Measurements from ENCODE around the gene PDE7B.

PDE7B gene

GRCh38 chr6:135888818-135889217, 37.3 kb downstream of the PDE7B start:
- H3K36me3 ChIP-seq (ENCODE audit: control insufficient read depth, insufficient read depth, low read length), result no peaks in the 10 kb centered on the region
- no peaks in the 10 kb centered on the region for H3K27me3 ChIP-seq (replicated peaks; ENCODE audit: control insufficient read depth, insufficient read depth, low read length)
- TF ChIP-seq CTCF (IDR thresholded peaks at IDR 0.05; ENCODE audit: insufficient read depth, low read length, poor library complexity, severe bottlenecking), result no peak
- no peak for DNase-seq (ENCODE audit: extremely low read depth, insufficient read length)
- no peak overlapping the region for H3K4me3 ChIP-seq (replicated peaks; ENCODE audit: low read depth, low read length)

- Histone ChIP-seq H3K27me3 (replicated peaks; ENCODE audit: control insufficient read depth, insufficient read depth, low read length) (no peaks in the 10 kb centered on the region; the same call in 1 of the 2 replicates), H3K4me3 (replicated peaks; ENCODE audit: low read depth, low read length) (no peak overlapping the region), H3K36me3 (ENCODE audit: control insufficient read depth, insufficient read depth, low read length) (no peaks in the 10 kb centered on the region)
- no peak for TF ChIP-seq CTCF (IDR thresholded peaks at IDR 0.05; ENCODE audit: insufficient read depth, low read length, poor library complexity, severe bottlenecking)
- DNase-seq (ENCODE audit: extremely low read depth, insufficient read length), result no peak
Measured at GRCh38 chr6:135890876-135891275, 39.4 kb downstream of the PDE7B start.

GRCh38 chr6:135891710-135892109, 40.2 kb downstream of the PDE7B start:
- no peaks in the 10 kb centered on the region; the same call in 1 of the 2 replicates for H3K27me3 ChIP-seq (replicated peaks; ENCODE audit: control insufficient read depth, insufficient read depth, low read length)
- TF ChIP-seq CTCF (IDR thresholded peaks at IDR 0.05; ENCODE audit: insufficient read depth, low read length, poor library complexity, severe bottlenecking), result no peak
- DNase-seq (ENCODE audit: extremely low read depth, insufficient read length), result no peak
- H3K4me3 ChIP-seq (replicated peaks; ENCODE audit: low read depth, low read length), result no peak overlapping the region
- H3K36me3 ChIP-seq (ENCODE audit: control insufficient read depth, insufficient read depth, low read length), result no peaks in the 10 kb centered on the region

GRCh38 chr6:135895231-135895911, 43.9 kb downstream of the PDE7B start:
- DNase-seq (ENCODE audit: extremely low read depth, insufficient read length), result no peak
- no peak for TF ChIP-seq CTCF (IDR thresholded peaks at IDR 0.05; ENCODE audit: insufficient read depth, low read length, poor library complexity, severe bottlenecking)
- Histone ChIP-seq H3K4me3 (replicated peaks; ENCODE audit: low read depth, low read length) (no peak overlapping the region), H3K36me3 (ENCODE audit: control insufficient read depth, insufficient read depth, low read length) (no peaks in the 10 kb centered on the region), H3K27me3 (replicated peaks; ENCODE audit: control insufficient read depth, insufficient read depth, low read length) (no peaks in the 10 kb centered on the region; the same call in 1 of the 2 replicates)

- Histone ChIP-seq H3K36me3 (ENCODE audit: control insufficient read depth, insufficient read depth, low read length) (no peaks in the 10 kb centered on the region), H3K27me3 (replicated peaks; ENCODE audit: control insufficient read depth, insufficient read depth, low read length) (no peaks in the 10 kb centered on the region; the same call in 1 of the 2 replicates), H3K4me3 (replicated peaks; ENCODE audit: low read depth, low read length) (no peak overlapping the region)
- DNase-seq (ENCODE audit: extremely low read depth, insufficient read length), result no peak
- TF ChIP-seq CTCF (IDR thresholded peaks at IDR 0.05; ENCODE audit: insufficient read depth, low read length, poor library complexity, severe bottlenecking), result no peak
Measured at GRCh38 chr6:135897087-135897486, 45.6 kb downstream of the PDE7B start.

All from GM06990 (cell line).